ENCODE measurements around the gene CAMK4.

The CAMK4 gene

GRCh38 chr5:111385051-111385450 lies 160.9 kb downstream of the CAMK4 start:
- no peak overlapping the region for H3K4me3 ChIP-seq (ENCODE audit: low read depth, low read length)
- no peak for TF ChIP-seq CTCF (IDR thresholded peaks at IDR 0.05; ENCODE audit: borderline replicate concordance, insufficient read depth, low read depth, low read length)

- no peak for TF ChIP-seq CTCF (IDR thresholded peaks at IDR 0.05; ENCODE audit: borderline replicate concordance, insufficient read depth, low read depth, low read length)
- no peak overlapping the region for H3K4me3 ChIP-seq (ENCODE audit: low read depth, low read length)
Observed at GRCh38 chr5:111385970-111386831, 162.0 kb downstream of the CAMK4 start.

DNA sequence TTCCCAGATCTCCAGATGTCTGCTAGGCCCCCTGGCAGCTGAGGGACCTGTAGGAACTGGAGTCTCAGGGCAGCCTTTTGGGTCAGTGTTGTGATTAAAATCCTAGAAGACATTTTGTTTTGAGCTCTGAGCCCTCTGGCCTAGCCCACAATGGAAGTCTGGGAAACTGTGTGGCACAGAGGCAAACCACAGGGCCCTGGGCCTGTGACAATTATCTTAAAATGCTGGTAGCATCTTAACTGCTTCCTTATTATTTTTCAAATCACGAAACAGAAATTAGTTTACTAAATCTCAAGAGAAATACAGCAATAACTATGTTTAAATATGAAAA lies 162.6 kb downstream of the CAMK4 start:
- no peak for TF ChIP-seq CTCF (IDR thresholded peaks at IDR 0.05; ENCODE audit: borderline replicate concordance, insufficient read depth, low read depth, low read length)
- no peak overlapping the region for H3K4me3 ChIP-seq (ENCODE audit: low read depth, low read length)

DNA sequence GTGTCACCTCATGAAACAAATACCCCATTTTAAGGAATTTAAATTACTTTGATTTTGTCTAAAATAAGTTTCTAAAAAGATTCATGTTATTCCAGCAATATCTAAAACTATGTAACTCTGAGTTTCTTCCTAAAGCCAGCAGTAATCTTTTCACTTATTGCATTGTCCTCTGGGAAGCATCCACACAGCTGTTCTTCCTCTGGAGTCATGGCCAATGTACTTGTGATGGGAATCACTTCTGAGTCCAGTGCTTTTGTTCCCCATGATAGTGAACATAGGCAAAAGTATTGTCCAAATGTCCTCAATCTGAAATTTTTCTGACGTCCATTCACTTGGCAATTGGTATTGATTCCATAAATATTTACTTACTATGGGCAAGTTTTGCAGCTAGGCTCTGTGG lies 163.2 kb downstream of the CAMK4 start:
- TF ChIP-seq CTCF (IDR thresholded peaks at IDR 0.05; ENCODE audit: borderline replicate concordance, insufficient read depth, low read depth, low read length): no peak
- H3K4me3 ChIP-seq (ENCODE audit: low read depth, low read length): no peak overlapping the region

- no peak for TF ChIP-seq CTCF (IDR thresholded peaks at IDR 0.05; ENCODE audit: borderline replicate concordance, insufficient read depth, low read depth, low read length)
- H3K4me3 ChIP-seq (ENCODE audit: low read depth, low read length): no peak overlapping the region
Observed at GRCh38 chr5:111389390-111390082, 165.4 kb downstream of the CAMK4 start.

DNA sequence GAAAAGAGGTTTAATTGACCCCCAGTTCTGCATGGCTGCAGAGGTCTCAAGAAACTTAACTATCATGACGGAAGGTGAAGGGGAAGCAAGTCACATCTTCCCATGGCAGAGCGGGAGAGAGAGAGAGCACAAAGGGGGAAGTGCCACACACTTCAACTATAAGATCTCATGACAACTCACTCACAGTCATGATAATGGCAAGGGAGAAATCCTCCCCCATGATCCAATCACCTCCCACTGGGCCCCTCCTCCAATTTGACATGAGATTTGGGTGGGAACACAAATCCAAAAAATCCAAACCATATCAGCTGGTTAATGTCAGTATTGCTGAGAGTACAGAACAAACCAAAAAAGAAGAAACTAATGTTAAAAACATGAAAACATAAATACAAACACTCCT lies 168.0 kb downstream of the CAMK4 start:
- no peak for TF ChIP-seq CTCF (IDR thresholded peaks at IDR 0.05; ENCODE audit: borderline replicate concordance, insufficient read depth, low read depth, low read length)

DNA sequence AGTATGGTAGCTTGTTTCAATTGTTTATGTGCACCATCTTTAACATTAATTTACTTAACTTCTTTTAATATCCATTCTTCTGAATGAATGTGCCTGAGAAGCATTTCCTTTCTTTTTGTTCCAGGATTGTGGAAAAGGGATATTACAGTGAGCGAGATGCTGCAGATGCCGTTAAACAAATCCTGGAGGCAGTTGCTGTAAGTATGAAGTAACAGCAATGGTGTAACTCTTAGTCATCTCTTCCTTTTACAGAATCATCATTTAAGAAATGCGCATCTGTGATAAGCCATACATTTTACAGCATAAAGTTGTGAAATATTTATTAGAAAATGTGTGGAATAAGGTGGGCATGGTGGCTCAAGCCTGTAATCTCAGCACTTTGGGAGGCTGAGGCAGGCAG lies 170.4 kb downstream of the CAMK4 start:
- TF ChIP-seq CTCF (IDR thresholded peaks at IDR 0.05; ENCODE audit: borderline replicate concordance, insufficient read depth, low read depth, low read length): no peak
- no peak overlapping the region for H3K4me3 ChIP-seq (ENCODE audit: low read depth, low read length)

More for the DNA sequence above, 168.0 kb downstream of the CAMK4 start:
- H3K4me3 ChIP-seq (ENCODE audit: low read depth, low read length): no peak overlapping the region

All from GM12875 (cell line).